Ishikawa (cell line): ENCODE measurements around the gene RPL35.

Source experiments
- CEBPB ChIP-seq: IDR thresholded peaks from 2 replicates; pipeline ENCODE4 v1.6.1; 2012
- CREB1 ChIP-seq: IDR thresholded peaks from 2 replicates; pipeline ENCODE4 v1.6.1; 2012; ENCODE audit warnings: low read depth
- FOXM1 ChIP-seq: IDR thresholded peaks from 2 replicates; pipeline ENCODE4 v1.6.1; 2012; ENCODE audit warnings: low read depth, borderline replicate concordance
- RAD21 ChIP-seq: IDR thresholded peaks from 2 replicates; pipeline ENCODE4 v1.6.1; 2012; ENCODE audit warnings: low read depth
- TCF12 ChIP-seq: IDR thresholded peaks from 2 replicates; pipeline ENCODE4 v1.6.1; 2012; ENCODE audit warnings: low read depth
- TEAD4 ChIP-seq: IDR thresholded peaks from 2 replicates; pipeline ENCODE4 v1.6.1; 2012
- YY1 ChIP-seq: IDR thresholded peaks from 2 replicates; pipeline ENCODE4 v1.6.1; 2012; ENCODE audit warnings: low read depth
- TF ChIP-seq, protein P1 (sequence below): IDR thresholded peaks from 2 replicates; pipeline ENCODE4 v1.6.1; 2012

DNA sequence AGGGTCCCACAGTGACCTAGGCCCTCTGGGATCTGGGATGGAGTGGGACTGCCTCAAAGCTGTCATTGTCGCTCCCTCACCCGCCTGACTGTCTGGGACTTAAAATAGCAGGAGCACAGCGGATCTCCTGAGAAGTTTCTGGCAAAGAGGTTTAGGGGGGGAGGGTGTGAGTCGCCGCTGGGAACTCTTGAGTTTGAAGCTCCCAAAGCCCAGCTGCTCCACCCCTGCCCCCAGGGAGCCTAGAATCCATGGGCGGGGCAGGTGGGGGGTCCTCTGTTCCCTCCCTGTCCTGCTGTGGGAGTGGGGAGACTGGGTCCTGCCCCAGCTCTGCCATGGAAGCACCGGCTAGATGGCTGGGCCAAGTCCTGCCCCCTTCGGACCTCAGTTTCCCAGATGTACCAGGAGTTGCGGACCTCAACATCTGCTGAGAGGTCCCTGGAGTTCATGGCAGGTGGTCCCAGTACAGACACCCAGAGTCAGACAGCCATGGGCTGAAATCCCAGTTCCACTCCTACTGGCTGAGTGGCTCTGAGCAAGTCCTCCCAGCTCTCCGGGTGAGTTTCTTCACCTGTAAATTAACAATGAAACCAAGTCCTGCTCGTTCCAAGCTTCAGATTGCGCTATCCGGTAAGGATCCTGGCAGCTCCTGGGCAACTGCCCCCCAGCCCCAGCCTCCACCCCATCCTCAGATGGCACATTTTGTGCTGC is 9.5 kb downstream of the RPL35 start:
- no peak for TF ChIP-seq CEBPB
- TF ChIP-seq, protein P1, sequence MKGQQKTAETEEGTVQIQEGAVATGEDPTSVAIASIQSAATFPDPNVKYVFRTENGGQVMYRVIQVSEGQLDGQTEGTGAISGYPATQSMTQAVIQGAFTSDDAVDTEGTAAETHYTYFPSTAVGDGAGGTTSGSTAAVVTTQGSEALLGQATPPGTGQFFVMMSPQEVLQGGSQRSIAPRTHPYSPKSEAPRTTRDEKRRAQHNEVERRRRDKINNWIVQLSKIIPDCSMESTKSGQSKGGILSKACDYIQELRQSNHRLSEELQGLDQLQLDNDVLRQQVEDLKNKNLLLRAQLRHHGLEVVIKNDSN: no peak
- no peak for TF ChIP-seq FOXM1
- TF ChIP-seq TEAD4: no peak
- no peak for TF ChIP-seq TCF12
- TF ChIP-seq YY1: no peak
- no peak for TF ChIP-seq RAD21
- TF ChIP-seq CREB1: no peak
